ENCODE data around the gene EPHB1. TPM values are rescaled to one million over a fixed set of nuclear protein-coding genes. Genes with fewer than 3 reads are reported as not detected.

The EPHB1 gene
- polyA plus RNA-seq, 4 donors, result 4.4 to 5.9 (median 5.7) TPM

DNA sequence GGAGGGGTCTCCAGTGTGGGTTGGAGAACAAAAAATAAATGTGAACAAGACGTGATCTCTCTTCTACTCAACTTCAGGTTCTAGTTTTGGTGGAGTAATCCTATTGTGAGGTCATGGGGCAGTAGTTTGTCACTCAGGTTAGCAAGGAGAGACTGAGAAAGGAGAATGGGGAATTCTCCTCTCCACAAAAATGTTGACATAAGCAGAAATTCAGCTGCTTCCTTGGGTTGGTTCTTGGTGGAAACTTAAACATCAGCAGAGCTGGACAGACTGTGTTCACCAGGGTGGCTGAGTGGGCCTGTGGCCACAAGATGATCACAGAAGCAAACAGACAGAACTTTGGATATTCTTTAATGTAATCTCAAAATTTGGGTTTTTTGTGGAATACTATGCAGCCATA, 78.7 kb downstream of the EPHB1 start:
- DNase-seq (ENCODE audit: low read depth in 4 of 4, low spot score in 2 of 4), result no peak

DNA sequence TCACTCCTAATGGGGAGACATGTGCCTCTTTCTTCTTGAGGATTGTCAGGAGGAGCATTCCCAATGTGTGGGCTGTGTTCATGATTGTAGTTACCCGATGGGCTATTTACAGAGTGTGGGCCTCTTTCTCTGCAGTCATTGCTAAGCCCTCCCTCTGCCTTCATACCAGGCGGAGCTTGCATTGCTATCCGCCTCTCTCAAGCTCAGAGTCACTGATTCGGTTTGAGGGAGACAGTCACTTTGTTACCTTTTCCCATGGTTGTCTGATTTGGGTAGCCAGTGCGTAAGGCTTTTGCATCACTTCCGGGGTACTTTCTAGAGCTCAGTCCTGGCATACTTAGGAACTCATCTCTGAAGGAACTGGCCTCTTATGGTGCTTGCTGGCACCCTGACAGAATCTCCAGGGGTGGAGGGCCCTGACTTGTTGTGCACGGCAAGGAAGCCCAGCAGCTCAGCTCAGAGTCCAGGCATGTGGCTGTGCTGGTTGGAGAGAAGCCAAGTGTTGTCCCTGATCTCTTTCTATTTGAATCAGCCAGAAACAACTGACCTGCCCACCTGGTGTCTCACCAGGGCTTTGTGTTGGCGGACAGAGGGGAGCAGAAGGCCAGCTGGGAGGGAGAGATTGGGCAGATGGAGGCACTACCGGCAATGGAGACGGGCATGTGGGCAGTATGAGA, 79.8 kb downstream of the EPHB1 start:
- no peak for DNase-seq (ENCODE audit: low read depth in 4 of 4, low spot score in 2 of 4)

GRCh38 chr3:134876836-134877235, 81.8 kb downstream of the EPHB1 start:
- no peak for DNase-seq (ENCODE audit: low read depth in 4 of 4, low spot score in 2 of 4)

- DNase-seq (ENCODE audit: low read depth in 4 of 4, low spot score in 2 of 4), result no peak
Measured at GRCh38 chr3:134877788-134878187, 82.7 kb downstream of the EPHB1 start.

DNA sequence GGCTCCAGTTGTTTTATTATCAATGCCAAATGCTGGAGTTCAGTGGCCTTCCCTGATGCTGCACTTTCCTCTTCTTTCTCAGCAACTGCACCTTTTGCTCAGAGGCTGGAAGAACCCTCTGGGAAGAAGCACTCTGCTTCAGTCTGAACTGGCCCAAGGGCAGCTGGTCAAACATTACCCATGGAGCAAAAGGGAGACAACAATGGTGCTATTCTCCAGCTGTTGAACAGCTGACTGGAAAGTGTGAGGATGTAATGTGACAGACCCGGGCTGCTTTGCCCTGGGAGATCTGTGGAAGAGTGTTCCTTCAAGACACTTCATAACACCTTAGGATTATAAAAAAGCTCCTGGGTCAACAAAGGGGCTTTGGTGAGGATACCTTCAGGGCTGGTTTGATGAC, 84.9 kb downstream of the EPHB1 start:
- DNase-seq (ENCODE audit: low read depth in 4 of 4, low spot score in 2 of 4), result no peak

DNA sequence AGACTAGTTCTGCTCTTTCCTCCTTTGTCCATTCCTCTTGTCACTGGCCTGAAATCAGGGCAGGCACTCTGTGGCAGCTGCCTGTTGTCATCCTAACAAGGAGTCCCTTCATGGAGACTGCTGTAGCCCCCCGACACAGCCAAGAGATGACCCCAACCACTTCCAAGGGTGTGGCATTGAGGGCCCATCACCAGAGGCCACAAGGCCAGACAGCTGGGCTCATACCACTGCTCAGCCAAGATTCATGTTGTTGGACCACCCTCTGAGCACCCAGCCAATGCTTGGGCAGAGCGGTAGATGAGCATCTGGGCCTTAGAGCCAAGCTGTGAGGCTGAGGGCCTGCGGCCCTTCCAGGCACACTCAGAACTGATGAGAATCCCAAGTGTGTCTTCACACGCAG, 85.4 kb downstream of the EPHB1 start:
- no peak for DNase-seq (ENCODE audit: low read depth in 4 of 4, low spot score in 2 of 4)

- no peak for DNase-seq (ENCODE audit: low read depth in 4 of 4, low spot score in 2 of 4)
Measured at GRCh38 chr3:134881305-134881704, 86.2 kb downstream of the EPHB1 start.

DNA sequence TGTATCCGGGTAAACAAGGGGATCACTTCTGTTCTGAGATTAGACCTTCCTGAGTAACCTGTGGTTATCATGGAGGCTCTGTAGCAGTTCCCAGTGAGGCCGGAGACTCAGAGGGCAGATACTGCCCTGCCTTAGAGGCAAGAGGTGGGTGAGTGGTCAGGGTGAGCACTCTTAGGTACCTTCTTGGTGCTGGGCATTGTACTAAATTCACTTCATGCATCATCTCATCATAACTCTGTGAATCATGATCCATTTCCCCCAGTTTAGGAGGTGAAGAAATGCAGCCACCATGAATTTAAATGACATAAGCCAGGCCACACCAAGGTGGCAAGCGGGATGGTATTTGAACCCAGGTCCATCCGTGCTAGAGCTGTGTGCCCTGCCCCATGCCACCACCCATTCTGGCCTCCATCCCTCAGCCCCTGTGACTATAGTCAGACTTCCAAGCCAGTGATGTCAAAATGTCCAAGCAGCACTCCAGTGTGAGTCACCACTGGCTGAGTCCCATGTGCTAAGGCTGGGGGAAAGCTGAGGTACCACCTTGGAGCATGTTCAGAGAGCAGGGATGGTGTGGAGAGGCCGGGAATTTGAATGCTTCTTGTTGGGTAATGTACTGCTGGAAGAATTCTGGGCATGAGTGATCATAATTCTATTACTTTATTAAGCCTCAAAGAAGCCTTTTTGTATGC, 88.8 kb downstream of the EPHB1 start:
- DNase-seq (ENCODE audit: low read depth in 4 of 4, low spot score in 2 of 4), result no peak

GRCh38 chr3:134885877-134886621, 91.0 kb downstream of the EPHB1 start:
- no peak for DNase-seq (ENCODE audit: low read depth in 4 of 4, low spot score in 2 of 4)

- no peak for DNase-seq (ENCODE audit: low read depth in 4 of 4, low spot score in 2 of 4)
Measured at GRCh38 chr3:134886991-134887390, 91.9 kb downstream of the EPHB1 start.

DNA sequence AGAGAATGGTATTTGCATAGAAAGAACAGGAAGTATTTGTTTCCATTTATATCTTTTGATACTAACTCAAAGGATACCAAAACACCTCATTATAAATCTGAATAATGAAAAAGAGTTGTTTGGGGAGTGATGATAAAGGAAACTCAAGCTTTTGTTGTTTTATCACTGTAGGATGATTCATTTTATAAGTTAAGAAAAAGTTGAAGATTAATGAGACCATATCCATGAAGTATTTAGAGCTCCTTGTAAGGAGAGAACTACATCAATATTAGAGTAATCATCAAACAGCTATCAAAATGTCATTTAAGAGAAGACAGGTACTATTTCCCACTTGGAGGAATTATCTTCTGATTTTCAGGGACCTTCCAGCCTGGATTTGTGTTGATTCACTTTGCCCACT, 92.5 kb downstream of the EPHB1 start:
- no peak for DNase-seq (ENCODE audit: low read depth in 4 of 4, low spot score in 2 of 4)

DNA sequence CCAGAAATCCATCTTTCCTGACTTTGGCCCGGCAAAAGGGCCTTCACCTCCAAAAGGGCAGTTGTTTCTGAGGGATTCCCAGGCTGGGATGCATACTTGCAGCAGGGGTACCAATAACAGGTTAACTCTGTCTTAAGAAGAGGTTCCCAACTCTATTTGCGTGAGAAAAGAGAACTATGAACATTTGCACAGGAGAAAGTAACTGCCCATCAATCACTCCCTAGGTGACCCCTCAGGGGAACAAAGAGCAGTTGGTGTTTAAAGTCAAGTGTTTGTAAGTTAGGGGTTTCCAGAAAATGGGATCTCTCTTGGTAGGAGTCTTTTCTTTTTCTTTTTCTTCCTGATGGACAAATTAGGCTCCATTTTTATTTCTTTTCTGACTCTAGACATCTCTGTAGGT, 97.3 kb downstream of the EPHB1 start:
- no peak for DNase-seq (ENCODE audit: low read depth in 4 of 4, low spot score in 2 of 4)

GRCh38 chr3:134892761-134893160, 97.7 kb downstream of the EPHB1 start:
- DNase-seq (ENCODE audit: low read depth in 4 of 4, low spot score in 2 of 4), result no peak

GRCh38 chr3:134894533-134894932, 99.5 kb downstream of the EPHB1 start:
- DNase-seq (ENCODE audit: low read depth in 4 of 4, low spot score in 2 of 4), result no peak

DNA sequence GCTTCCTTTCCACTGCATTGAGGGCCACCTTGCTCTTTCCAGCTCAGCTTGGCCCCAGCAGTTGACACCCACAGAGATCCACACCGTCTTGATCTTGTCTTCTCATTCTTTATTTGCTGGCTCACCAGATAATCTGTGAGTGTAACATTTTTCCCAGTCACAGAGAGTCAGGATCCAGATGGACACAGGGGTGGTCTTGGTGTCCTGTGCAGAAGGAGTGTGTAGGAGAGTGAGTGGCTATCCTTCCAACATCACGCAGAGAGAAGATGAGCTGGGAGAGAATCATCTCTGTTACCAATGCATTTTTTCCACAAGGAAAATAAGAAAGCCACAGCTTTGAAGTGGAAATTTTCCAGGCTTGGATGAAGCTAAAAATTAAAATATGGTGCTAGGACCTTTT, 100.1 kb downstream of the EPHB1 start:
- no peak for DNase-seq (ENCODE audit: low read depth in 4 of 4, low spot score in 2 of 4)

GRCh38 chr3:134896141-134896540, 101.1 kb downstream of the EPHB1 start:
- no peak for DNase-seq (ENCODE audit: low read depth in 4 of 4, low spot score in 2 of 4)

GRCh38 chr3:134896696-134897095, 101.6 kb downstream of the EPHB1 start:
- no peak for DNase-seq (ENCODE audit: low read depth in 4 of 4, low spot score in 2 of 4)

DNA sequence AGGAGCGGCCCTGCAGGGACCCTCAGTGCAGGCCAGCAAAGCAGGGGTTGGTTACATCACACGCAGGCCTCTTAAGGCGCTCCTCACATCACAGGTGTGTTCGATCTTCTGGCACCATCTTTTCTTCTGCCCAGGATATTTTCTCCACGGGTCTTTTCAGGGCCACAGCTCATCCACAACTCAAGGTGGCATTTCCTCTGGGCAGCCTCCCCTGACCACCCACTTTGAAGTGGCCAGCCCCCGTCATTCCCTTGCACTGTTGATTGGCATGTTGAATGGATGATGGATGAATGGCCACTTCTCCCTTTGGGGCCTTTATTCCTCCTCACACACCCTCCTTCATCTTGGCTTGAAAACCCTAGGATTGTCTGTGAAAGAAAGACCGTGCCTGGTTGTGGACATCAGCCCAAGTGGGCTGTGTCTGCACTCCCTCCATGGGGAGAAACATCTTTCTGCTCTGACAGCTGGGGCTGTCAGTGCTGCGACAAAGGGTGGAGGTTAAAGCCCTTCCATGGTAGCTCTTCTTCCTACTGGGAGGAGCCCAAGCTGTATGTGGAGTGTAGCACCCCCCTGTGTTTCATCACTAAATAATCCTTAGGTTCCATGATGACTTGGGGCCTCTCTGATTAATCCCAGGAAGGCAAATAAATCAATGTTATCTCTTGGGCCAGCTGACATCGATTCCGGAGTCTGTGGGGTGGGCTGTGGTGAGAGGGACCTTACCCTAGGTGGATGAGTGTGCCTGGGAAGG, 102.5 kb downstream of the EPHB1 start:
- DNase-seq (ENCODE audit: low read depth in 4 of 4, low spot score in 2 of 4), result no peak

DNA sequence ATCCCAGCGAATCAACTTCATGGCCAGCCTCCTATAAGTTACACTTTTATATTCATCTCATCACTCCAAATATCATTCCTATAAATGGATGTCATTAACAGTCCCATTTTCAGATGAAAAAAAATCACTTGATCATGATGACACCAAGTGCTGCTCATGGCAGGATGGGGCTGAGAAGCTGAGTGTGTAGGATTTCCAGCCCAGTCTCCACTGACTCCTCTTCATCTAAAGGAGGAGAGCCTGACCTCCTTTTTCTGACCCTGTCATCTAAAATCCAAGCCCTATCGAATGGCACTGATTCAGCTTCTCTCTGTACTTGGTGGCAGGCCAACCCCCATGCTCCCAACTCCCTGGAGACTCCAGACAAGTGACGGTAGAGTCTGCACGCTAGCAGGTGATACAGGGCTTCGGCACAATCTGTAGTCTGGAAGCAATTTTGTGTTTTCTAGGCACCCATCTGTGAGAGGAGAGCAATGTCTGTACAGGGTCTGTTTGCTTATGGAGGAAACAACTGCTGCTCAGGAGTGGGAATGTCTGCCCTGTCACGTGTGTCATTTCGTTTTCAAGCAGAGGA, 103.2 kb downstream of the EPHB1 start:
- no peak for DNase-seq (ENCODE audit: low read depth in 4 of 4, low spot score in 2 of 4)

- no peak for DNase-seq (ENCODE audit: low read depth in 4 of 4, low spot score in 2 of 4)
Measured at GRCh38 chr3:134899786-134900185, 104.7 kb downstream of the EPHB1 start.

- no peak for DNase-seq (ENCODE audit: low read depth in 4 of 4, low spot score in 2 of 4)
Measured at GRCh38 chr3:134900482-134900881, 105.4 kb downstream of the EPHB1 start.

Measured in left renal cortex interstitium (tissue), 4 donors.